B cell (primary cell): Measurements from ENCODE around the gene PRODH2. TPM values are rescaled to one million over a fixed set of nuclear protein-coding genes. Genes with fewer than 3 reads are reported as not detected.
A peak's percentile ranks its signal among the peaks of the same experiment; 100 is the strongest.

Experiments used
- ATAC-seq: fragments of 200-7000 bp; cut with Tn5 transposase; one replicate; pipeline ENCODE4 v1.10.0; 2021; ENCODE audit warnings: low read depth, mild to moderate bottlenecking, moderate number of reproducible peaks, moderate library complexity
- CTCF ChIA-PET: fragments of 350-600 bp; sonication (Branson Sonifier 250); formaldehyde crosslinking; loops from one replicate; lab custom pipeline; 2021; ENCODE audit warnings: antibody characterized with exemption, inconsistent platforms; lab: Charles Lee
- POLR2A ChIA-PET: fragments of 350-600 bp; sonication (Branson Sonifier 250); formaldehyde crosslinking; loops from one replicate; lab custom pipeline; 2021; ENCODE audit warnings: antibody characterized with exemption; lab: Charles Lee
- DNase-seq: peaks from one replicate; pipeline ENCODE4 v3.0.0; 2013
- H2AFZ ChIP-seq: 2 replicates; pipeline ENCODE4 v1.6.1; 2012; ENCODE audit warnings: mild to moderate bottlenecking, low read depth, low read length; ENCODE audit not compliant: insufficient read depth, poor library complexity, severe bottlenecking
- H3K27ac ChIP-seq, 2 donors: 1 replicate in 1 of 2; 2 replicates in 1 of 2; pipeline ENCODE4 v1.5.1; 2012 to 2013; ENCODE audit warnings: low read length in 2 of 2, mild to moderate bottlenecking in 2 of 2, moderate library complexity in 1 of 2
- H3K27me3 ChIP-seq, 4 experiments: fragments of 200-600 bp in 1 of 4; sonication (generic) in 1 of 4; replicated peaks in 1 of 4; 1 replicate in 2 of 4; 2 replicates in 2 of 4; pipeline versions ENCODE4 v1.6.1 to v1.7.0; 2013 to 2016; ENCODE audit warnings: low read length in 3 of 4, mild to moderate bottlenecking in 2 of 4, mixed read lengths in 1 of 4, moderate library complexity in 1 of 4; ENCODE audit not compliant: insufficient read depth in 4 of 4, control insufficient read depth in 3 of 4; ENCODE audit errors: control extremely low read depth in 1 of 4
- H3K36me3 ChIP-seq, 2 experiments: replicated peaks in 1 of 2; 1 replicate in 1 of 2; 2 replicates in 1 of 2; pipeline versions ENCODE4 v1.6.1 to v1.7.1; 2013; ENCODE audit warnings: low read length in 1 of 2; ENCODE audit not compliant: insufficient read depth in 2 of 2, control insufficient read depth in 1 of 2; ENCODE audit errors: control extremely low read depth in 1 of 2, extremely low read depth in 1 of 2
- H3K4me1 ChIP-seq, 2 donors: fragments of 200-600 bp in 1 of 2; sonication (generic) in 1 of 2; 1 replicate in 1 of 2; 2 replicates in 1 of 2; pipeline versions ENCODE4 v1.5.1 to v1.6.1; 2013 to 2017; ENCODE audit warnings: low read length in 2 of 2; ENCODE audit not compliant: control insufficient read depth in 2 of 2, insufficient read depth in 2 of 2
- H3K4me2 ChIP-seq: replicated peaks from 2 replicates; pipeline ENCODE3; 2012; ENCODE audit warnings: mild to moderate bottlenecking, low read depth, low read length; ENCODE audit not compliant: poor library complexity, severe bottlenecking
- H3K4me3 ChIP-seq, 5 experiments: fragments of 200-600 bp in 1 of 5; sonication (generic) in 1 of 5; 1 replicate in 3 of 5; 2 replicates in 2 of 5; pipeline versions ENCODE4 v1.5.1 to v1.7.0; 2011 to 2016; ENCODE audit warnings: low read length in 4 of 5, mild to moderate bottlenecking in 4 of 5, low read depth in 2 of 5, control low read depth in 1 of 5, moderate library complexity in 1 of 5; ENCODE audit not compliant: insufficient read depth in 1 of 5; ENCODE audit errors: control extremely low read depth in 1 of 5, extremely low read depth in 1 of 5
- H3K79me2 ChIP-seq: fragments of 200-600 bp; sonication (generic); one replicate; pipeline ENCODE4 v1.6.0; 2016; ENCODE audit warnings: low read length; ENCODE audit not compliant: control insufficient read depth, insufficient read depth
- H3K9ac ChIP-seq: fragments of 200-600 bp; sonication (generic); 2 replicates; pipeline ENCODE4 v1.6.1; 2017; ENCODE audit warnings: mild to moderate bottlenecking, low read length, moderate library complexity
- H3K9me3 ChIP-seq, 3 donors: one replicate each; pipeline versions ENCODE4 v1.6.1 to v1.7.1; 2013; ENCODE audit warnings: low read length in 2 of 3; ENCODE audit not compliant: control insufficient read depth in 2 of 3, insufficient read depth in 1 of 3; ENCODE audit errors: control extremely low read depth in 1 of 3
- H4K20me1 ChIP-seq: 2 replicates; pipeline ENCODE4 v1.6.0; 2012; ENCODE audit warnings: mild to moderate bottlenecking, low read length; ENCODE audit not compliant: insufficient read depth, control insufficient read depth, poor library complexity, severe bottlenecking
- H3K27ac Mint-ChIP-seq: one replicate; pipeline ENCODE4 v1.8.0; 2021; ENCODE audit warnings: mixed read lengths
- H3K27me3 Mint-ChIP-seq: one replicate; pipeline ENCODE4 v1.8.0; 2021; ENCODE audit warnings: mixed read lengths
- H3K4me1 Mint-ChIP-seq: one replicate; pipeline ENCODE4 v1.8.0; 2021; ENCODE audit warnings: mixed read lengths
- H3K4me3 Mint-ChIP-seq: one replicate; pipeline ENCODE4 v1.8.0; 2021; ENCODE audit warnings: mixed read lengths
- H3K9me3 Mint-ChIP-seq: one replicate; pipeline ENCODE4 v1.8.0; 2022; ENCODE audit warnings: mixed read lengths; ENCODE audit not compliant: insufficient read depth
- EZH2 ChIP-seq: IDR thresholded peaks from 2 replicates; pipeline ENCODE4 v1.6.1; 2012; ENCODE audit warnings: borderline replicate concordance, low read depth, mild to moderate bottlenecking, moderate library complexity, low read length; ENCODE audit not compliant: insufficient read depth, poor library complexity, severe bottlenecking
- WGBS: methylation state at CpG from one replicate; pipeline ENCODE4 v1.1.5; 2013; ENCODE audit warnings: missing lambda C conversion rate; ENCODE audit not compliant: insufficient coverage; 5-methylcytosine and 5-hydroxymethylcytosine counted together
- intact Hi-C: fragments of 100-400 bp; cut with micrococcal nuclease; formaldehyde crosslinking; loops from one replicate; pipeline ENCODE4 v1.10.0; 2022
- polyA plus RNA-seq: library from polyadenylated mRNA; depleted of rRNA; stranded (reverse); fragments of >200 nt; gene quantifications from 2 replicates; pipeline ENCODE4 v1.2.3, GENCODE V29; 2012
- total RNA-seq, 2 donors: library from RNA; stranded (reverse); fragments of 120-200 nt in 1 of 2; gene quantifications; 1 replicate in 1 of 2; 2 replicates in 1 of 2; pipeline versions ENCODE4 v1.2.3 to v1.2.4, GENCODE V29; 2013 to 2022
- TF ChIP-seq, protein P1 (sequence below): fragments of 200-600 bp; IDR thresholded peaks from one replicate; pipeline ENCODE4 v1.8.0; 2022; ENCODE audit warnings: antibody characterized with exemption, mild to moderate bottlenecking

The PRODH2 gene
- total and polyA plus RNA-seq, 2 donors (not counting 1 experiment from before 2014, with no cell fraction given) = not detected

DNA sequence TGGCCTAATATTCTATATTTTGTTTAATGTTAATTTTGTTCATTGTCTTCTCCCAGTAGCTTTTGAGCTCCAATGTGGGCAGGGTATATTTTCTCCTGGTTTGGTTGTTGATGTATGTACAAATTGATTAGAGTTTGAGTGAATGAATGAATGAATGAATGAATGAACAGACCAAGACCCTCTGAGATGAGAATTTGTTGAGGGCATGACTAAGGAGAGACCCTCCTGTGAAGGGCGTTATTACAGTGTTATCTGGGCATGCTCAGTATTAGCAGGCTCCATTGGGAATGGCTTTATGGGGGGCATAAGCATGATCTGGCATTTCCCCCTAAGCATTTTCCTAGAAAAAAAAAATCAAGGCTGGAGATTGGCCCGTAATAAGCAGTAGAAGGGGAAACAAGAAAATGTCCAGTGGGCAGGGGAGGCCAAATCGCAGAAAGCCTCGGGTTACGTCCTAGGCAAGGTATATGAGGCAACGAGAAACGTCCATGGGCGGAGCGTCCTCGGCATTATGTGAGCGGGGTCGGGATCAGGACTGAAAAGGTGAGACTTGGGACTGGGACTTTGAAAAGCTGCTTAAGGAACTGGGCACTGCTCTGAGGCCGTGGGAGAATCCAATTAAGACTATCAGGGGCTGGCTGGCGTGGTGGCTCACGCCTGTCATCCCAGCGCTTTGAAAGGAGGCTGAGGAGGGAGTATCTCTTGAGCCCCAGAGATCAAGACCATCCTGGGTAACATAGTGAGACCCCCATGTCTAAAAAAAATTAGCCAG lies 38.2 kb downstream of the PRODH2 start:
- peaks cover 10 to 16% of the 10 kb centered on the region in 2 donors for H3K4me1 ChIP-seq
- no peaks in the 10 kb centered on the region for H3K9me3 ChIP-seq
- peak overlapping the region; percentile 46 for H2AFZ ChIP-seq
- CTCF ChIA-PET = no interaction called here
- no peak overlapping the region for H3K27ac ChIP-seq
- H3K79me2 ChIP-seq = peaks cover 4% of the 10 kb centered on the region
- H3K36me3 ChIP-seq = no peaks in the 10 kb centered on the region
- ATAC-seq (no peak), DNase-seq (no peak)
- H3K9ac ChIP-seq = peak overlapping the region; percentile 62
- peak overlapping the region in 4 of 5 experiments; percentile 26 to 68 (median 60) for H3K4me3 ChIP-seq
- no peaks in the 10 kb centered on the region for H4K20me1 ChIP-seq
- Mint-ChIP-seq H3K27me3 (no peaks in the 10 kb centered on the region), H3K4me1 (peaks cover 10% of the 10 kb centered on the region), H3K27ac (no peak overlapping the region), H3K9me3 (no peaks in the 10 kb centered on the region), H3K4me3 (peak overlapping the region; percentile 86)
- POLR2A ChIA-PET = no interaction called here
- 68% methylated on average over 15 of the region's 16 CpGs for WGBS
- intact Hi-C loops = loop anchor here (1.0 to 2.0 kb wide), 8 partner anchors 16 to 130 kb away; partner anchors contain the start of genes COX6B1, LIN37, PROSER3 and PSENEN
- TF ChIP-seq EZH2 = no peak
- TF ChIP-seq, protein P1, sequence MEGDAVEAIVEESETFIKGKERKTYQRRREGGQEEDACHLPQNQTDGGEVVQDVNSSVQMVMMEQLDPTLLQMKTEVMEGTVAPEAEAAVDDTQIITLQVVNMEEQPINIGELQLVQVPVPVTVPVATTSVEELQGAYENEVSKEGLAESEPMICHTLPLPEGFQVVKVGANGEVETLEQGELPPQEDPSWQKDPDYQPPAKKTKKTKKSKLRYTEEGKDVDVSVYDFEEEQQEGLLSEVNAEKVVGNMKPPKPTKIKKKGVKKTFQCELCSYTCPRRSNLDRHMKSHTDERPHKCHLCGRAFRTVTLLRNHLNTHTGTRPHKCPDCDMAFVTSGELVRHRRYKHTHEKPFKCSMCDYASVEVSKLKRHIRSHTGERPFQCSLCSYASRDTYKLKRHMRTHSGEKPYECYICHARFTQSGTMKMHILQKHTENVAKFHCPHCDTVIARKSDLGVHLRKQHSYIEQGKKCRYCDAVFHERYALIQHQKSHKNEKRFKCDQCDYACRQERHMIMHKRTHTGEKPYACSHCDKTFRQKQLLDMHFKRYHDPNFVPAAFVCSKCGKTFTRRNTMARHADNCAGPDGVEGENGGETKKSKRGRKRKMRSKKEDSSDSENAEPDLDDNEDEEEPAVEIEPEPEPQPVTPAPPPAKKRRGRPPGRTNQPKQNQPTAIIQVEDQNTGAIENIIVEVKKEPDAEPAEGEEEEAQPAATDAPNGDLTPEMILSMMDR = no peak
- H3K4me2 ChIP-seq = peak overlapping the region; percentile 90
- H3K27me3 ChIP-seq = no peaks in the 10 kb centered on the region
